Memory B cell (primary cell): Measurements from ENCODE around the gene PLXNA2.
A peak's percentile ranks its signal among the peaks of the same experiment; 100 is the strongest.

Experiments
- ATAC-seq: fragments of 150-1000 bp; cut with Tn5 transposase; 2 replicates; pipeline ENCODE4 v1.10.0; 2021; ENCODE audit warnings: low read depth, mild to moderate bottlenecking, moderate library complexity
- DNase-seq, 2 donors: peaks; one replicate each; pipeline ENCODE4 v3.0.0; 2022; ENCODE audit warnings: low spot score in 2 of 2
- H3K27ac Mint-ChIP-seq: one replicate; pipeline ENCODE4 v1.8.0; 2022; ENCODE audit warnings: mild to moderate bottlenecking, moderate library complexity, mixed read lengths
- H3K27me3 Mint-ChIP-seq: one replicate; pipeline ENCODE4 v1.8.0; 2022; ENCODE audit warnings: mixed read lengths
- H3K36me3 Mint-ChIP-seq: one replicate; pipeline ENCODE4 v1.8.0; 2022; ENCODE audit warnings: mild to moderate bottlenecking, mixed read lengths
- H3K4me1 Mint-ChIP-seq: one replicate; pipeline ENCODE4 v1.8.0; 2022; ENCODE audit warnings: mixed read lengths
- H3K4me3 Mint-ChIP-seq: one replicate; pipeline ENCODE4 v1.8.0; 2022; ENCODE audit warnings: mild to moderate bottlenecking, moderate library complexity, mixed read lengths
- H3K9me3 Mint-ChIP-seq: one replicate; pipeline ENCODE4 v1.8.0; 2022; ENCODE audit warnings: mixed read lengths

PLXNA2 gene, protein sequence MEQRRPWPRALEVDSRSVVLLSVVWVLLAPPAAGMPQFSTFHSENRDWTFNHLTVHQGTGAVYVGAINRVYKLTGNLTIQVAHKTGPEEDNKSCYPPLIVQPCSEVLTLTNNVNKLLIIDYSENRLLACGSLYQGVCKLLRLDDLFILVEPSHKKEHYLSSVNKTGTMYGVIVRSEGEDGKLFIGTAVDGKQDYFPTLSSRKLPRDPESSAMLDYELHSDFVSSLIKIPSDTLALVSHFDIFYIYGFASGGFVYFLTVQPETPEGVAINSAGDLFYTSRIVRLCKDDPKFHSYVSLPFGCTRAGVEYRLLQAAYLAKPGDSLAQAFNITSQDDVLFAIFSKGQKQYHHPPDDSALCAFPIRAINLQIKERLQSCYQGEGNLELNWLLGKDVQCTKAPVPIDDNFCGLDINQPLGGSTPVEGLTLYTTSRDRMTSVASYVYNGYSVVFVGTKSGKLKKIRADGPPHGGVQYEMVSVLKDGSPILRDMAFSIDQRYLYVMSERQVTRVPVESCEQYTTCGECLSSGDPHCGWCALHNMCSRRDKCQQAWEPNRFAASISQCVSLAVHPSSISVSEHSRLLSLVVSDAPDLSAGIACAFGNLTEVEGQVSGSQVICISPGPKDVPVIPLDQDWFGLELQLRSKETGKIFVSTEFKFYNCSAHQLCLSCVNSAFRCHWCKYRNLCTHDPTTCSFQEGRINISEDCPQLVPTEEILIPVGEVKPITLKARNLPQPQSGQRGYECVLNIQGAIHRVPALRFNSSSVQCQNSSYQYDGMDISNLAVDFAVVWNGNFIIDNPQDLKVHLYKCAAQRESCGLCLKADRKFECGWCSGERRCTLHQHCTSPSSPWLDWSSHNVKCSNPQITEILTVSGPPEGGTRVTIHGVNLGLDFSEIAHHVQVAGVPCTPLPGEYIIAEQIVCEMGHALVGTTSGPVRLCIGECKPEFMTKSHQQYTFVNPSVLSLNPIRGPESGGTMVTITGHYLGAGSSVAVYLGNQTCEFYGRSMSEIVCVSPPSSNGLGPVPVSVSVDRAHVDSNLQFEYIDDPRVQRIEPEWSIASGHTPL (N-terminal part only)

DNA sequence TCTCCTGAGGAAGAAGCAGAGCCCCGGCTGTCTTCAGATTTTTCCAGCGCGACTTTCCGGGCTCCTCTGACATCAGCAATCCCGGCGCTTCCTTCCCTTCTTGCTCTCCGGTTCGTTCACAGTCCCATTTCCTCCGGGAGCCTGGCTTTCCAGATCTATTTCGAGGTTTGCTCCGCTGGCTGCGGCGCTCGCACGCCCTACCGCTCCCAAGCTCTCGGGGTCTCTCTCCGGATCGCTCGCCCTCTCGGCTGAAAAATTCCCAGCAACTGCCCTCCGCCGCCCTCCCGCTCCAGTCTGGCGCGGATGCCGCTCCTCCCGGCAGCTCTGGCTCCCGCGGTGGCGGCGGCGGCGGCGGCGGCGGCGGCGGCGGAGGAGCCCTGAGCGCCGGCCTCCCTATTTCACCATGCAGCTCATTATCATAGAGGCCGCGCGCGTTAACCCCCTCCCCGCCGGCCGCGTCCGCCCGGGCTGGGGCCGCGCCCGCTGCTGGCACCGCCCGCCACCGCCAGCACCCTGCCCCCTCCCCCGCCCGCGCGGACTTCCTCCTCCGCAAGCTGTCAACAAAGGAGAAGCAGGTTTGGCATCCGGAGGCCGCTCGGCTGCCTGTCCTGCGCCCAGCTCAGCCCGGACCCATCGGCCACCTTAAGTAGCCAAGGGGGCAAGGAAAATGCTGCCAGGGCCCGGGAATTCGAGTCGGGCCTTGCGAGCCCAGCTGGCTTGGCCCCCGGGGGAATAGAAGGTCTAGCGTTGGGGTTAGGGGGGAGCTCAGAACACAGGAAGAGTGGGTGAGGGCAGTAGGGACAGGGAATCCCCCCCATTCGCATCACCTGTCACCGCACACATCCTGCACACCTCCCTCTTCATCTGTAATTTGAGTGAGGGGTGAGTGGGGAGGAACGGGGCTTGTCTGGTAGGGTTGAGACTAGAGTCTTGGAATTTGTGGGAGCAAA lies at the start of gene PLXNA2:
TSS of gene PLXNA2 (minus strand) at position 418 of the 950 bp plus-strand sequence. CDS start 26,462 bp downstream, outside the sequence.
- peak within 1 kb of the TSS; percentile 35 for H3K27ac Mint-ChIP-seq
- ATAC-seq (peak; percentile 71), DNase-seq (peak; percentile 45 to 62)
- peaks cover 9% of the 10 kb centered on the region for H3K27me3 Mint-ChIP-seq
- no peaks in the 10 kb centered on the region for H3K36me3 Mint-ChIP-seq
- peaks cover 8% of the 10 kb centered on the region for H3K4me1 Mint-ChIP-seq
- H3K4me3 Mint-ChIP-seq: peak within 1 kb of the TSS; percentile 88
- no peaks in the 10 kb centered on the region for H3K9me3 Mint-ChIP-seq

- no peaks in the 10 kb centered on the region for H3K4me1 Mint-ChIP-seq
- ATAC-seq (no peak), DNase-seq (no peak)
- H3K27ac Mint-ChIP-seq: no peak overlapping the region
- H3K4me3 Mint-ChIP-seq: no peak overlapping the region
- peaks cover 15% of the 10 kb centered on the region for H3K27me3 Mint-ChIP-seq
- no peaks in the 10 kb centered on the region for H3K9me3 Mint-ChIP-seq
- no peaks in the 10 kb centered on the region for H3K36me3 Mint-ChIP-seq
These were observed 48.7 kb upstream of the PLXNA2 start for GRCh38 chr1:208292908-208293307.

- Mint-ChIP-seq H3K9me3 (no peaks in the 10 kb centered on the region), H3K4me1 (no peaks in the 10 kb centered on the region), H3K27ac (no peak overlapping the region), H3K27me3 (peaks cover 15% of the 10 kb centered on the region), H3K36me3 (no peaks in the 10 kb centered on the region), H3K4me3 (no peak overlapping the region)
- ATAC-seq (no peak), DNase-seq (no peak)
These were observed 47.9 kb upstream of the PLXNA2 start for GRCh38 chr1:208291923-208292711.

GRCh38 chr1:208291129-208291528 lies 46.9 kb upstream of the PLXNA2 start:
- H3K27me3 Mint-ChIP-seq: peaks cover 17% of the 10 kb centered on the region
- ATAC-seq (no peak), DNase-seq (no peak)
- H3K4me1 Mint-ChIP-seq: no peaks in the 10 kb centered on the region
- H3K36me3 Mint-ChIP-seq: no peaks in the 10 kb centered on the region
- no peak overlapping the region for H3K27ac Mint-ChIP-seq
- H3K9me3 Mint-ChIP-seq: no peaks in the 10 kb centered on the region
- H3K4me3 Mint-ChIP-seq: no peak overlapping the region

DNA sequence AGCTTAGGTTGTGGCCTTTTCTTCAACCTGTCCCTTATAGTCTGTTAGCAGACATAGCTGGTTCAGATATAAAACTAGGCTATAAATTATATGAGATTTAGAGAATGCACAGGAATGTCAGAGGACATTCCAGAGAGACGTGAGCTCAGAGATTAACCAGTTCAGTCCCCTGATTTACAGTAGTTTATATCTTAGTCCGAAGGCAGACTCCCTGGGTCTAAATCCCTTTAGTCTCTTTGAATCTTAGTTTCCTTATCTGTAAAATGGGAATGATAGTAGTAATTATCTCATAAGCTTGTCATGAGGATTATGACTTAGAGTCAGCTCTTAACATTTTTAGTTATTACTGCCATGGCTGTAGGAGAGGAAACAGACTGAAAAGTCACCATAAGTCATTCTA lies 45.5 kb upstream of the PLXNA2 start:
- Mint-ChIP-seq H3K4me3 (no peak overlapping the region), H3K9me3 (no peaks in the 10 kb centered on the region), H3K27me3 (peaks cover 21% of the 10 kb centered on the region), H3K4me1 (no peaks in the 10 kb centered on the region), H3K27ac (no peak overlapping the region), H3K36me3 (no peaks in the 10 kb centered on the region)
- DNase-seq (no peak), ATAC-seq (no peak)

GRCh38 chr1:208288495-208288894 lies 44.3 kb upstream of the PLXNA2 start:
- Mint-ChIP-seq H3K27ac (no peak overlapping the region), H3K9me3 (no peaks in the 10 kb centered on the region), H3K4me1 (no peaks in the 10 kb centered on the region), H3K27me3 (peaks cover 23% of the 10 kb centered on the region), H3K4me3 (no peak overlapping the region), H3K36me3 (no peaks in the 10 kb centered on the region)
- no peak for DNase-seq
- no peak for ATAC-seq

DNA sequence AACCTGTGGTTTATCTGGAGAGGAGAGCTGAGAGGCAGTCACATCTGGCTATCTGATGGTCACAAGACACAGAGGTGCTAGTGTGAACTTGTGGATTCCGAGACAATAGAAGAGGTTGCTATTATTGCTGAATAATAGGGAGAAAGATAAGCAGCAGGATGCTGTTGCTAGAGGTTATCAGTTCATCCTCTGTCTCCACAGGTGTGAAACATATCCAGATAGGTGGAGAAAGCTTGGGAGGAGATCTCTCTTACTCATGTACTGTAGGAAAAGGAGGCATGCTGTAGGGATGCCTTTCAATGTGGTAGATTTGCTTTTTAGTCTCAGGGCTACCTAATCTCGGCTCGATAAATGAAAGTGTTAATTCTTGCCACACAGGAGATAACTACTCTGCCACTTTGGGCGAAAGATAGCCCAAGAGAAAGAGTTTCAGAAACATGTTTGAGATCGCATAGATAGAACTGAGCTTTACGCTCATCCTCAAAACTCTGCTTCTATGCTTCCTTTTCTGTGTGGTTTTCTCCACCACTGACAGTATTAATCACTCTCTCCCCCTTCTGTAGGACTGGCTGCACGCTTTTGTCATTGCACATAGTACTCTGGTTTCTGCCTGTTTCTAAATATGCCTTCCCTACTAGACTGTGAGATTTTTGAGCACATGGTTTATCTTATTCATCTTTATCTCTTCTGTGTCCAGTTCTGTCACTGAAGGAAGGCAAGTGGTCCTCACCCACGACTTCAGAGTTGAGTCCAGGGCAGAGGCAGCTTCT lies 36.7 kb upstream of the PLXNA2 start:
- DNase-seq (no peak), ATAC-seq (no peak)
- Mint-ChIP-seq H3K27ac (no peak overlapping the region), H3K4me3 (no peak overlapping the region), H3K4me1 (no peaks in the 10 kb centered on the region), H3K9me3 (no peaks in the 10 kb centered on the region), H3K36me3 (no peaks in the 10 kb centered on the region), H3K27me3 (peaks cover 15% of the 10 kb centered on the region)

DNA sequence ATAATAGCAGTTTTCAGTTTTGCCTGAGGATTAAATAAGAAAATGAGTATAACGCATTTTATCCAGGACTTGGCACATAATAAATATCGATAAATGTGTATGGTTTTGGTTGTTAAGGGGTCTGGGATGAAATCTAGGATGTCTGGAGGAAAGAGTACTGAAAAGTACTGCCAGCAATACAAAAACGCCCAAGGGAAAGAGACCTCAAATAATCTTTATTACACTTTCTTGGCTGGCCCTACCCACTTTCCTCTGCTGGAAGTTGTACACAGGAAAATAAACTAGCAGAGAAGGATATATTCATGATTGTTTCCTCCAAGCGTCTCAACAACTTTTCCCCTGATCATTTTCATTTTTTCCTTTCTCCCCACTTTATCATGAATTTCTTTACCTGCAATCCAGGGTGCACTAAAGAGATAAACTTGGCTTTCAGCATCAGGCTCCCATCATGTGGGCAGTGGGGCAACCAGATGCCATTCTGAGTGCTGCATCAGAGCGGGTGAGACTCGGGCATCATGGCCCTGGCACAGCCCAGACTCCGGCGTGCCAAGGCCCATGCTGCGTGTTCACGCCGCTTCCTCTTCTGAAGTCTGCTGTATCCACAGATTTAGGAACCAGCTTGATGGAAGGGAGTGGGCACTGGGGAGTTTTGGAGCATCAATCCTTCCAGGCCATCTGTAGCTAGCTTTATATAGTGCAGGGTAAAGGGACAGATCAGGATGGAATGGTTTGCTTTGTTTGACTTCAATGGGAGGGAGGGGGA lies 35.8 kb upstream of the PLXNA2 start:
- no peak overlapping the region for H3K27ac Mint-ChIP-seq
- no peak for ATAC-seq
- no peaks in the 10 kb centered on the region for H3K9me3 Mint-ChIP-seq
- no peak for DNase-seq
- H3K4me3 Mint-ChIP-seq: no peak overlapping the region
- H3K36me3 Mint-ChIP-seq: no peaks in the 10 kb centered on the region
- H3K4me1 Mint-ChIP-seq: no peaks in the 10 kb centered on the region
- H3K27me3 Mint-ChIP-seq: peaks cover 19% of the 10 kb centered on the region

DNA sequence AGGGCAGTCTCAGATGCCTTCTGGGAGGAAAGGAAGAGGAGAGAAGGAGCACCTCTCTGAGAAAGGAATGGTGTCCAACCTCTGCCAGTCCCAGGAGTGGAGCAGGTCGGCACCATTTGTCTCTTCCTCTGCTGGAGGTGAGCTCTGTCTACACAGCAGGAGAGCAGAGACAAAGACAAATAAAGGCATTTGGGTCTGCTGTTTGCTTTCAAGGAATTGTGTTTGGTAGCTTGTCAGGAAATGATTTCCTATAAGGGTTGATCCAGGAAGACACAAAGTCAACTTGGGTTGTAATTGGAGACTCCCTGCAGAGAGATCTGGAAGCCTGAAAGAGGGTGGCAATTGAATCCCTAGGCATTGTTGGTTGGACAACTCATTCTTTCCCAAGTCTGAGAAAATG lies 34.5 kb upstream of the PLXNA2 start:
- H3K27me3 Mint-ChIP-seq: peaks cover 19% of the 10 kb centered on the region
- DNase-seq: no peak
- H3K4me1 Mint-ChIP-seq: no peaks in the 10 kb centered on the region
- no peak overlapping the region for H3K27ac Mint-ChIP-seq
- H3K4me3 Mint-ChIP-seq: no peak overlapping the region
- H3K9me3 Mint-ChIP-seq: no peaks in the 10 kb centered on the region
- ATAC-seq: no peak
- no peaks in the 10 kb centered on the region for H3K36me3 Mint-ChIP-seq

DNA sequence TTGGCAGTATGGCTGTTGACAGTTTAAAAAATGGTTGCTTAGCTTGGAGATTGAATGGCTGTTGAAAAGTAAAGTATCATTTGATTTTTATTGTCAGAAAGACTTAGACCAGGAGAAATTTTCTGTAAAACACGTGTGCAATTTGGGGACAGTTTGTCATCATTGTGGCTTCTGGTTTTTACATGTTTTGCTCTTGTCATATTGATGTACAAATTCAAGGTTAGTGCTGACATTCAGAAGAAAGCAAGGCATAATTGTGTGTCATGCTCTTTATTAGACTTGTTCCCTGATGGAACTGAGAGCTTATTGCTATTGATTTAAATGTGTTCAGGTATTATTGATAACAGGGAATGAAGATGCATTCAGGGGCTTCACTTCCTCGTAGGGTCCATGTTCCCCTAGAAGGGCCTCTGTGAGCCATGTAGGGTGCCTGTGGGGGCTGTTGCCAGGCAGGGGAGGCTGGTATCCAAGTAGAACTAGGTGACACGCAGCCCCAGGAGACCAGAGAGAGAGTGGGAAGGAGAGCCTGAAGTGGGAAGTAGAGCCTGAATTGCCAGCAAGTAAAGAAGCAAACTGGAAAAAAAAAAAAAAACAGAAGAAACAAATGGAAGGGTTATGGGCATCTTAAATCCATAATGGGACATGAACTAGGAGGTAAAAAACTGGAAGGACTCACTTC lies 32.7 kb upstream of the PLXNA2 start:
- Mint-ChIP-seq H3K4me3 (no peak overlapping the region), H3K9me3 (no peaks in the 10 kb centered on the region), H3K27ac (no peak overlapping the region), H3K27me3 (peaks cover 19% of the 10 kb centered on the region), H3K4me1 (no peaks in the 10 kb centered on the region), H3K36me3 (no peaks in the 10 kb centered on the region)
- DNase-seq (no peak), ATAC-seq (no peak)

- no peak overlapping the region for H3K4me3 Mint-ChIP-seq
- DNase-seq: no peak
- no peaks in the 10 kb centered on the region for H3K36me3 Mint-ChIP-seq
- no peak for ATAC-seq
- H3K4me1 Mint-ChIP-seq: no peaks in the 10 kb centered on the region
- H3K27me3 Mint-ChIP-seq: peaks cover 22% of the 10 kb centered on the region
- no peaks in the 10 kb centered on the region for H3K9me3 Mint-ChIP-seq
- no peak overlapping the region for H3K27ac Mint-ChIP-seq
These were observed 30.9 kb upstream of the PLXNA2 start for GRCh38 chr1:208275083-208275482.
